ENCODE measurements around the gene CGB2. TPM values are rescaled to one million over a fixed set of nuclear protein-coding genes. Genes with fewer than 3 reads are reported as not detected.
A peak's percentile ranks its signal among the peaks of the same experiment; 100 is the strongest.
"Not testable (repeated sequence)": the region's sequence is repeated elsewhere in the genome, so short reads cannot be mapped to it uniquely, and the experiment has no call there.

Gene CGB2
- total RNA-seq, 1 donor from 2014 or later = not detected

- DNase-seq (ENCODE audit: extremely low spot score, unreplicated experiment); H3K36me3 Mint-ChIP-seq; H3K27ac Mint-ChIP-seq; H3K9me3 Mint-ChIP-seq; H3K4me3 Mint-ChIP-seq; H3K4me1 Mint-ChIP-seq (ENCODE audit: unreplicated experiment); H3K27me3 Mint-ChIP-seq: not testable (repeated sequence)
- TF ChIP-seq CTCF (conservative IDR thresholded peaks at IDR 0.05) = peak; percentile 64
These were observed 5.1 kb downstream of the CGB2 start, which contains the start of gene CGB1 for GRCh38 chr19:49036815-49037214. CGB1 (minus strand) TSS chr19:49036895; CDS start chr19:49036711, 184 bp downstream.

GRCh38 chr19:49038111-49038510 lies 6.4 kb downstream of the CGB2 start:
- not testable (repeated sequence) for DNase-seq (ENCODE audit: extremely low spot score, unreplicated experiment); H3K27me3 Mint-ChIP-seq; H3K4me1 Mint-ChIP-seq (ENCODE audit: unreplicated experiment); H3K36me3 Mint-ChIP-seq; H3K4me3 Mint-ChIP-seq; H3K9me3 Mint-ChIP-seq; H3K27ac Mint-ChIP-seq

GRCh38 chr19:49038557-49039276 lies 7.0 kb downstream of the CGB2 start:
- not testable (repeated sequence) for H3K27ac Mint-ChIP-seq; H3K4me1 Mint-ChIP-seq (ENCODE audit: unreplicated experiment); H3K4me3 Mint-ChIP-seq

GRCh38 chr19:49039736-49040135 lies 8.0 kb downstream of the CGB2 start:
- not testable (repeated sequence) for H3K36me3 Mint-ChIP-seq, H3K9me3 Mint-ChIP-seq

More at GRCh38 chr19:49038557-49039276, 7.0 kb downstream of the CGB2 start:
- not testable (repeated sequence) for H3K27me3 Mint-ChIP-seq; H3K9me3 Mint-ChIP-seq; H3K36me3 Mint-ChIP-seq; DNase-seq (ENCODE audit: extremely low spot score, unreplicated experiment)

GRCh38 chr19:49042177-49042576 lies 10.5 kb downstream of the CGB2 start:
- H3K9me3 Mint-ChIP-seq = no peaks in the 10 kb centered on the region
- no peak overlapping the region for H3K4me3 Mint-ChIP-seq
- H3K27me3 Mint-ChIP-seq = peaks cover 3% of the 10 kb centered on the region
- TF ChIP-seq CTCF (conservative IDR thresholded peaks at IDR 0.05) = no peak
- DNase-seq (ENCODE audit: extremely low spot score, unreplicated experiment) = no peak
- no peak overlapping the region for H3K27ac Mint-ChIP-seq
- no peaks in the 10 kb centered on the region for H3K36me3 Mint-ChIP-seq
- H3K4me1 Mint-ChIP-seq (ENCODE audit: unreplicated experiment) = no peaks in the 10 kb centered on the region

More at GRCh38 chr19:49039736-49040135, 8.0 kb downstream of the CGB2 start:
- not testable (repeated sequence) for H3K4me1 Mint-ChIP-seq (ENCODE audit: unreplicated experiment); H3K4me3 Mint-ChIP-seq; DNase-seq (ENCODE audit: extremely low spot score, unreplicated experiment); H3K27ac Mint-ChIP-seq; H3K27me3 Mint-ChIP-seq

GRCh38 chr19:49042666-49043065 lies 11.0 kb downstream of the CGB2 start:
- H3K27me3 Mint-ChIP-seq; DNase-seq (ENCODE audit: extremely low spot score, unreplicated experiment); H3K27ac Mint-ChIP-seq; H3K4me1 Mint-ChIP-seq (ENCODE audit: unreplicated experiment); H3K4me3 Mint-ChIP-seq; H3K36me3 Mint-ChIP-seq; H3K9me3 Mint-ChIP-seq: not testable (repeated sequence)

GRCh38 chr19:49043548-49043947 lies 11.9 kb downstream of the CGB2 start, which contains the start of gene CGB5:
CGB5 (plus strand) TSS chr19:49043848; CDS start chr19:49044210, 362 bp downstream.
- not testable (repeated sequence) for DNase-seq (ENCODE audit: extremely low spot score, unreplicated experiment); H3K4me1 Mint-ChIP-seq (ENCODE audit: unreplicated experiment); H3K27ac Mint-ChIP-seq; H3K27me3 Mint-ChIP-seq; H3K36me3 Mint-ChIP-seq; H3K4me3 Mint-ChIP-seq; H3K9me3 Mint-ChIP-seq

GRCh38 chr19:49049011-49049410 lies 17.3 kb downstream of the CGB2 start, which contains the start of gene CGB8:
CGB8 (minus strand) TSS chr19:49049111; CDS start chr19:49048739, 372 bp downstream.
- not testable (repeated sequence) for H3K9me3 Mint-ChIP-seq; H3K27me3 Mint-ChIP-seq; H3K27ac Mint-ChIP-seq; H3K4me1 Mint-ChIP-seq (ENCODE audit: unreplicated experiment); DNase-seq (ENCODE audit: extremely low spot score, unreplicated experiment); H3K4me3 Mint-ChIP-seq; H3K36me3 Mint-ChIP-seq

GRCh38 chr19:49049834-49050233 lies 18.1 kb downstream of the CGB2 start:
- H3K36me3 Mint-ChIP-seq; H3K4me1 Mint-ChIP-seq (ENCODE audit: unreplicated experiment); H3K27me3 Mint-ChIP-seq; H3K27ac Mint-ChIP-seq; H3K4me3 Mint-ChIP-seq; DNase-seq (ENCODE audit: extremely low spot score, unreplicated experiment); H3K9me3 Mint-ChIP-seq: not testable (repeated sequence)

- not testable (repeated sequence) for H3K4me1 Mint-ChIP-seq (ENCODE audit: unreplicated experiment); H3K9me3 Mint-ChIP-seq; H3K4me3 Mint-ChIP-seq; H3K36me3 Mint-ChIP-seq; DNase-seq (ENCODE audit: extremely low spot score, unreplicated experiment); H3K27ac Mint-ChIP-seq; H3K27me3 Mint-ChIP-seq
These were observed 18.8 kb downstream of the CGB2 start for GRCh38 chr19:49050376-49051033.
